Kidney epithelial cell (primary cell): ENCODE results near the gene MOB4. TPM values are rescaled to one million over a fixed set of nuclear protein-coding genes. Genes with fewer than 3 reads are reported as not detected.

ENCODE experiments used
- DNase-seq: peaks from one replicate; pipeline ENCODE4 v3.0.0-alpha.2; 2010; ENCODE audit warnings: low read depth
- H3K27me3 ChIP-seq: 2 replicates; pipeline ENCODE4 v1.6.0; 2011; ENCODE audit warnings: low read length; ENCODE audit not compliant: control insufficient read depth, insufficient read depth
- H3K36me3 ChIP-seq: 2 replicates; pipeline ENCODE4 v1.5.1; 2011; ENCODE audit warnings: low read length; ENCODE audit not compliant: control insufficient read depth, insufficient read depth
- H3K4me3 ChIP-seq: 2 replicates; pipeline ENCODE4 v1.5.1; 2011; ENCODE audit warnings: low read depth, mild to moderate bottlenecking, control low read depth, low read length
- CTCF ChIP-seq: IDR thresholded peaks from 2 replicates; pipeline ENCODE4 v1.5.1; 2011; ENCODE audit warnings: mild to moderate bottlenecking, moderate library complexity, low read length, control low read depth, inconsistent platforms; ENCODE audit not compliant: insufficient read depth, poor library complexity, severe bottlenecking
- total RNA-seq: library from RNA; depleted of rRNA; stranded (reverse); fragments of >200 nt; gene quantifications from 2 replicates; pipeline ENCODE4 v1.2.3, GENCODE V29; 2015

Gene MOB4
- total RNA-seq, 1 donor from 2014 or later, result 37.1 TPM

GRCh38 chr2:197504000-197504399 lies 11.9 kb upstream of the MOB4 start:
- Histone ChIP-seq H3K27me3 (no peaks in the 10 kb centered on the region), H3K4me3 (no peak overlapping the region), H3K36me3 (no peaks in the 10 kb centered on the region)
- TF ChIP-seq CTCF, result no peak
- DNase-seq, result no peak

GRCh38 chr2:197504512-197504911 lies 11.4 kb upstream of the MOB4 start:
- Histone ChIP-seq H3K4me3 (no peak overlapping the region), H3K36me3 (no peaks in the 10 kb centered on the region), H3K27me3 (no peaks in the 10 kb centered on the region)
- no peak for TF ChIP-seq CTCF
- no peak for DNase-seq

GRCh38 chr2:197506658-197507057 lies 9.2 kb upstream of the MOB4 start:
- Histone ChIP-seq H3K27me3 (no peaks in the 10 kb centered on the region), H3K4me3 (no peak overlapping the region), H3K36me3 (no peaks in the 10 kb centered on the region)
- DNase-seq, result no peak
- TF ChIP-seq CTCF, result no peak

GRCh38 chr2:197513915-197514314 lies 2.0 kb upstream of the MOB4 start:
- no peak overlapping the region for H3K4me3 ChIP-seq
- no peaks in the 10 kb centered on the region for H3K27me3 ChIP-seq
- no peaks in the 10 kb centered on the region for H3K36me3 ChIP-seq
- TF ChIP-seq CTCF, result no peak
- no peak for DNase-seq

- no peaks in the 10 kb centered on the region for H3K36me3 ChIP-seq
- DNase-seq, result no peak
- H3K27me3 ChIP-seq, result no peaks in the 10 kb centered on the region
- peak overlapping the region; percentile 84 for H3K4me3 ChIP-seq
- TF ChIP-seq CTCF, result no peak
Measured at GRCh38 chr2:197514754-197515153, 1.1 kb upstream of the MOB4 start.

- TF ChIP-seq CTCF, result no peak
- Histone ChIP-seq H3K36me3 (no peaks in the 10 kb centered on the region), H3K27me3 (no peaks in the 10 kb centered on the region), H3K4me3 (peak overlapping the region; percentile 84)
- DNase-seq, result no peak
Measured at GRCh38 chr2:197515315-197515738, 539 bp upstream of the MOB4 start.
